ENCODE results near the gene CCDC88C.

DNA sequence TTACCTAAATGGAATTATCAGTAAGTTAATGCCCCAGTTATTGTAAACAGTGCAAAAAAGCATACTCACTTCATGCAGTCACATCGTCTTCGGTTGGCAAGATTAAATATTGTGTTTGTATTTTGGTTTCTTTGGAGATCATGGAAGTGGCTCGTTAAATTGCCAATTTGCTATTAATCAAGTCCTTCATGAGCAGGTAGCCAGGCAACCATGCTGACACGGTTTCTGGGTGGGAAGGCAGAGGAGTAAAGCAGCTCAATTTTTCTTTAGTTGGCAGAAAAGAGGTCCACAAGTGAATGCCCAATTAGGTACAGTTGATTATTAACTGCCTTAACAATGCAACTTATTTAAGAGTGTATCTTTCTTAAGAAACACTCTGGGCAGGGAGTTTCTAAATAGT is 48.6 kb upstream of the CCDC88C start:
- TF ChIP-seq, protein P1, sequence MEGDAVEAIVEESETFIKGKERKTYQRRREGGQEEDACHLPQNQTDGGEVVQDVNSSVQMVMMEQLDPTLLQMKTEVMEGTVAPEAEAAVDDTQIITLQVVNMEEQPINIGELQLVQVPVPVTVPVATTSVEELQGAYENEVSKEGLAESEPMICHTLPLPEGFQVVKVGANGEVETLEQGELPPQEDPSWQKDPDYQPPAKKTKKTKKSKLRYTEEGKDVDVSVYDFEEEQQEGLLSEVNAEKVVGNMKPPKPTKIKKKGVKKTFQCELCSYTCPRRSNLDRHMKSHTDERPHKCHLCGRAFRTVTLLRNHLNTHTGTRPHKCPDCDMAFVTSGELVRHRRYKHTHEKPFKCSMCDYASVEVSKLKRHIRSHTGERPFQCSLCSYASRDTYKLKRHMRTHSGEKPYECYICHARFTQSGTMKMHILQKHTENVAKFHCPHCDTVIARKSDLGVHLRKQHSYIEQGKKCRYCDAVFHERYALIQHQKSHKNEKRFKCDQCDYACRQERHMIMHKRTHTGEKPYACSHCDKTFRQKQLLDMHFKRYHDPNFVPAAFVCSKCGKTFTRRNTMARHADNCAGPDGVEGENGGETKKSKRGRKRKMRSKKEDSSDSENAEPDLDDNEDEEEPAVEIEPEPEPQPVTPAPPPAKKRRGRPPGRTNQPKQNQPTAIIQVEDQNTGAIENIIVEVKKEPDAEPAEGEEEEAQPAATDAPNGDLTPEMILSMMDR (IDR thresholded peaks at IDR 0.05) = no peak
- no peak for TF ChIP-seq POLR2A (IDR thresholded peaks at IDR 0.05)
